ENCODE data around the gene RGS10.
A peak's percentile ranks its signal among the peaks of the same experiment; 100 is the strongest.

Gene RGS10

GRCh38 chr10:119496273-119496672 lies 46.2 kb downstream of the RGS10 start:
- no peak for DNase-seq (ENCODE audit: low read depth)

- DNase-seq (ENCODE audit: low read depth): no peak
Observed at GRCh38 chr10:119495545-119495944, 47.0 kb downstream of the RGS10 start.

GRCh38 chr10:119495021-119495505 lies 47.5 kb downstream of the RGS10 start:
- DNase-seq (ENCODE audit: low read depth): no peak

- peak; percentile 35 for DNase-seq (ENCODE audit: low read depth)
Observed at GRCh38 chr10:119494236-119495020, 48.1 kb downstream of the RGS10 start.

- DNase-seq (ENCODE audit: low read depth): no peak
Observed at GRCh38 chr10:119493155-119493554, 49.4 kb downstream of the RGS10 start.

- DNase-seq (ENCODE audit: low read depth): no peak
Observed at GRCh38 chr10:119491966-119492757, 50.4 kb downstream of the RGS10 start.

- DNase-seq (ENCODE audit: low read depth): no peak
Observed at GRCh38 chr10:119489991-119490326, 52.6 kb downstream of the RGS10 start.

GRCh38 chr10:119488675-119489074 lies 53.8 kb downstream of the RGS10 start:
- DNase-seq (ENCODE audit: low read depth): no peak

GRCh38 chr10:119483839-119484238 lies 58.7 kb downstream of the RGS10 start:
- DNase-seq (ENCODE audit: low read depth): no peak

GRCh38 chr10:119483001-119483400 lies 59.5 kb downstream of the RGS10 start:
- no peak for DNase-seq (ENCODE audit: low read depth)

GRCh38 chr10:119481781-119482426 lies 60.6 kb downstream of the RGS10 start:
- DNase-seq (ENCODE audit: low read depth): no peak

GRCh38 chr10:119480667-119481066 lies 61.9 kb downstream of the RGS10 start:
- no peak for DNase-seq (ENCODE audit: low read depth)

- DNase-seq (ENCODE audit: low read depth): no peak
Observed at GRCh38 chr10:119479532-119479931, 63.0 kb downstream of the RGS10 start.

- no peak for DNase-seq (ENCODE audit: low read depth)
Observed at GRCh38 chr10:119478811-119479341, 63.6 kb downstream of the RGS10 start.

- no peak for DNase-seq (ENCODE audit: low read depth)
Observed at GRCh38 chr10:119478111-119478802, 64.3 kb downstream of the RGS10 start.

- DNase-seq (ENCODE audit: low read depth): no peak
Observed at GRCh38 chr10:119477444-119477843, 65.1 kb downstream of the RGS10 start.

- DNase-seq (ENCODE audit: low read depth): no peak
Observed at GRCh38 chr10:119474606-119475005, 67.9 kb downstream of the RGS10 start.

- DNase-seq (ENCODE audit: low read depth): no peak
Observed at GRCh38 chr10:119473771-119474170, 68.7 kb downstream of the RGS10 start.

- DNase-seq (ENCODE audit: low read depth): no peak
Observed at GRCh38 chr10:119470920-119471702, 71.4 kb downstream of the RGS10 start.

GRCh38 chr10:119469846-119470245 lies 72.7 kb downstream of the RGS10 start:
- no peak for DNase-seq (ENCODE audit: low read depth)

GRCh38 chr10:119469325-119469707 lies 73.2 kb downstream of the RGS10 start:
- no peak for DNase-seq (ENCODE audit: low read depth)
